Activated T-cell treated with anti-CD3 and anti-CD28 coated beads, Interleukin-2, amount 50 U/mL, for 72 hours (primary cell): ENCODE data around the gene FZD7. TPM values are rescaled to one million over a fixed set of nuclear protein-coding genes. Genes with fewer than 3 reads are reported as not detected.

ENCODE experiments used
- ATAC-seq, 2 donors: fragments of 150-1000 bp; cut with Tn5 transposase; replicated peaks in 1 of 2; 2 replicates each; pipeline ENCODE4 v1.10.0; 2021; ENCODE audit warnings: moderate library complexity in 2 of 2, mild to moderate bottlenecking in 1 of 2
- DNase-seq, 2 donors: peaks; one replicate each; pipeline ENCODE4 v3.0.0; 2021 to 2022; ENCODE audit warnings: mixed read lengths in 1 of 2
- H3K27ac Mint-ChIP-seq: one replicate; pipeline ENCODE4 v1.8.0; 2022; ENCODE audit warnings: mild to moderate bottlenecking, moderate library complexity, mixed read lengths
- H3K27me3 Mint-ChIP-seq: one replicate; pipeline ENCODE4 v1.8.0; 2022; ENCODE audit warnings: low read depth, mixed read lengths
- H3K36me3 Mint-ChIP-seq, 2 donors: one replicate each; pipeline ENCODE4 v1.8.0; 2022; ENCODE audit warnings: mixed read lengths in 2 of 2, mild to moderate bottlenecking in 1 of 2; ENCODE audit not compliant: insufficient read depth in 2 of 2
- H3K4me1 Mint-ChIP-seq: one replicate; pipeline ENCODE4 v1.8.0; 2022; ENCODE audit warnings: low read depth, mixed read lengths
- H3K4me3 Mint-ChIP-seq, 2 donors: one replicate each; pipeline ENCODE4 v1.8.0; 2022; ENCODE audit warnings: mild to moderate bottlenecking in 2 of 2, mixed read lengths in 2 of 2, moderate library complexity in 2 of 2
- H3K9me3 Mint-ChIP-seq, 2 donors: one replicate each; pipeline ENCODE4 v1.8.0; 2022; ENCODE audit warnings: mixed read lengths in 2 of 2
- total RNA-seq, 2 donors: library from RNA; stranded (reverse); gene quantifications; one replicate each; pipeline ENCODE4 v1.2.3, GENCODE V29; 2022

The FZD7 gene
- total RNA-seq, 2 donors from 2014 or later, result 1.1 to 1.4 TPM

DNA sequence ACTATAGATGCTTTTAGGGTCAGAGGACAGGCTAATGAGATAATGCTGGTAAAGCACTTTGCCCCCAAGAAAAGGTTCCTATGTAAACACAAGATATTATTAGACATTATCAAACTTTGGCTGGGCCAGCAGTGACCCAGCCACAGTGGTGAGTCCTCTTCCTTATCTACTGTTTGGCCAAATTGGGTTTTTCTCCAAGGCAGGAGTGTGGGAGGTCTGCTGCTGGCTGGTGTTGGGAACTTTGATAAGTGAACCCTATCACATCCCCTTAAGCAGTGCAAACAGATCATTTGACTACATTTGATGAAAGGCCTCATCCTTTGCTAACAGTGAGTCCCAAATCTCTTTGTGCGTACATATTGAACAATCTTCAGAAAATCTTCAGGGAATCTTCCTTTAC lies 16.2 kb downstream of the FZD7 start:
- Mint-ChIP-seq H3K4me3 (no peak overlapping the region), H3K9me3 (no peaks in the 10 kb centered on the region), H3K36me3 (no peaks in the 10 kb centered on the region), H3K27me3 (peaks cover 48% of the 10 kb centered on the region), H3K4me1 (no peaks in the 10 kb centered on the region), H3K27ac (no peak overlapping the region)
- ATAC-seq, result no peak
- DNase-seq, result no peak

DNA sequence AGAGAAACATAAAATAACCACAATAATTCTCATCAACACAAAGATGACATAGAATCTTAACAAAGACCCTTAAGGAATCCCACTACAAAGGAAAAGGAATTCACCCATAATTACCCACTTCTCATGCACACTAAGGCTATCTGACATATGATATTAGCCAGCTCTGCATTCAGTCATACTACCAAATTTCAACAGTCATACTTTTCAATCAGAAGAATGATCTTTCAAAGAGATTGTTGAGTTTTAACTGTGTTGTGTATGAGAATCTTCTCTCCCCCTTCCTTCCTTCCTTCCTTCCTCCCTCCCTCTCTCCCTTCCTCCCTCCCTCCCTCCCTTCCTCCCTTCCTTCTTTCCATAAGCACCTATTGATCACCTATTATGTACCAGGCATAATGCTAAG lies 17.0 kb downstream of the FZD7 start:
- no peak for DNase-seq

DNA sequence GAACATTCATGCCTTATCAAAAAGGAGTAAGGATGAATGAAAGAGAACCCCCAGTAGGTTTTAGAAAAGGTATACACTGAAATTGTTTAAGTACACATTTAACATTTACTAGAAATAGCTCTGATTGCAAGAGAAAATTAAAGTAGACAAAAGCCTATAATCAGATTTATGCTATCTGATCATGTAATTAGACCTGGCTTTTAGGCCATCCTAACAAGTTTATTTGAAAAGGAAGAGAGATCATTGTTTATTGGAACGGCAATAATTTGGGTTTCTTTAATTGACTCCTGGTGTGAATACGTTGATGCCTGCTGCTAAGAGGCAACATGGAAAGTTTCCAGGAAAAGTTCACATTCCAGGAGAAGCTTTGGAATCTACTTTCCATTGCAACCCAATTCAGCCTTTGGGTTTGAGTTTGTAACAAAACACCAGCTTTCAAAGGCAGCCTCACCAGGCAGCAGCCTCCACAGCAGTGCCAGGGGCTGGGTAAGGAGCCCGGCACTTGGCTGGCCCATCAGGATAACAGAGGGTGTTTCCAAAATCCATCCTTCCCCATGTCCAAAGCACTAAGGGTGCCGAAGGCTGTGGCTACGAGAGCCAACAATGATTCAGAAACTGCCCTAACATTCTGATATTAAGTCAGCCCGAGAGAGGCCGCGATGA lies 18.0 kb downstream of the FZD7 start:
- Mint-ChIP-seq H3K4me1 (no peaks in the 10 kb centered on the region), H3K27me3 (peaks cover 58% of the 10 kb centered on the region), H3K4me3 (no peak overlapping the region), H3K9me3 (no peaks in the 10 kb centered on the region), H3K27ac (no peak overlapping the region), H3K36me3 (no peaks in the 10 kb centered on the region)
- ATAC-seq (no peak), DNase-seq (no peak)

More for the DNA sequence above, 17.0 kb downstream of the FZD7 start:
- H3K9me3 Mint-ChIP-seq, result no peaks in the 10 kb centered on the region
- H3K4me3 Mint-ChIP-seq, result no peak overlapping the region
- no peak for ATAC-seq
- H3K27me3 Mint-ChIP-seq, result peaks cover 54% of the 10 kb centered on the region
- H3K36me3 Mint-ChIP-seq, result no peaks in the 10 kb centered on the region
- H3K27ac Mint-ChIP-seq, result no peak overlapping the region
- H3K4me1 Mint-ChIP-seq, result no peaks in the 10 kb centered on the region

DNA sequence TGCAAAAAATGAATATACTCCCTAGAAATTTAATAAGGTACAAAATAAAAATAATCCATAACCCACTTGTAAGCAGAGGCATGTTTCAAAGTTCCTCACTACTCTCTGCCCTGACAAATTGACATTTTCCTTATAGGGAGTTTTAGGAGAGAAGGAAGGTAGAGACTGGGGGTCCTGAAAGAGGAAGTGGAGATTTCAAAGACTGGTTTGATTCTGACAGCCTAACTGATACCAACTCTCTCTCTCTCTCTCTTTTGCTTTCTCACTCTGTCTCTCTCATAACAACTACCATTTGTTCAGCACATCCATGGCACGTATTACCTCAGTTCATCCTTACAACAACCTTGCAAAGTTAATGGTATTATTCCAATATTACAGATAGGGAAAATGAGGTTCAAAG lies 18.6 kb downstream of the FZD7 start:
- no peak overlapping the region for H3K4me3 Mint-ChIP-seq
- ATAC-seq, result no peak
- no peaks in the 10 kb centered on the region for H3K4me1 Mint-ChIP-seq
- H3K36me3 Mint-ChIP-seq, result no peaks in the 10 kb centered on the region
- DNase-seq, result no peak
- H3K27me3 Mint-ChIP-seq, result peaks cover 56% of the 10 kb centered on the region
- H3K27ac Mint-ChIP-seq, result no peak overlapping the region
- H3K9me3 Mint-ChIP-seq, result no peaks in the 10 kb centered on the region

DNA sequence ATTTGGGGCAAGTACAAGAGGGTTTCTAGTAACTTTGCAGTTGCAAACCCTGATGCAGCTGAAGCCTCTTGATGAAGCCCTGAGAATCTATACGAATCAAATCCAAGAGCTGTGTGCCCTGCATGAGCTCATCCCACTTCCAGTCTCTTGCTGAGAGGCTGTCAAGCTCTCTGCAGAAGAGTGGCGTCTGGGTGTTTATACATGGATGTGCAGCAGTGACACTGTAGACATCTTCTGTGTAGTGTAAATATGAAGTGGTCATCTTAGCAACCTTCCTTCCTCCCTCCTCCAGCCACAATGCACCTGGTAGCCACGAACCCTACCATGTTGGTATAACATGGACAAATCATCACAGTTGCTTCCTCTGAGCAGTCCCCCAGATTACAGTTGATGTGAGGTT lies 21.0 kb downstream of the FZD7 start:
- H3K4me1 Mint-ChIP-seq, result no peaks in the 10 kb centered on the region
- H3K36me3 Mint-ChIP-seq, result no peaks in the 10 kb centered on the region
- H3K9me3 Mint-ChIP-seq, result no peaks in the 10 kb centered on the region
- no peak overlapping the region for H3K4me3 Mint-ChIP-seq
- H3K27ac Mint-ChIP-seq, result no peak overlapping the region
- no peak for DNase-seq
- H3K27me3 Mint-ChIP-seq, result peaks cover 49% of the 10 kb centered on the region
- no peak for ATAC-seq

- ATAC-seq (no peak), DNase-seq (no peak)
- no peak overlapping the region for H3K4me3 Mint-ChIP-seq
- H3K9me3 Mint-ChIP-seq, result no peaks in the 10 kb centered on the region
- no peak overlapping the region for H3K27ac Mint-ChIP-seq
- H3K36me3 Mint-ChIP-seq, result no peaks in the 10 kb centered on the region
- no peaks in the 10 kb centered on the region for H3K4me1 Mint-ChIP-seq
- peaks cover 45% of the 10 kb centered on the region for H3K27me3 Mint-ChIP-seq
Observed at GRCh38 chr2:202056611-202057010, 23.0 kb downstream of the FZD7 start.

- H3K4me3 Mint-ChIP-seq, result no peak overlapping the region
- peaks cover 10% of the 10 kb centered on the region for H3K4me1 Mint-ChIP-seq
- H3K36me3 Mint-ChIP-seq, result no peaks in the 10 kb centered on the region
- ATAC-seq (no peak), DNase-seq (no peak)
- H3K9me3 Mint-ChIP-seq, result no peaks in the 10 kb centered on the region
- no peak overlapping the region for H3K27ac Mint-ChIP-seq
- peaks cover 33% of the 10 kb centered on the region for H3K27me3 Mint-ChIP-seq
Observed at GRCh38 chr2:202060218-202060617, 26.6 kb downstream of the FZD7 start.

DNA sequence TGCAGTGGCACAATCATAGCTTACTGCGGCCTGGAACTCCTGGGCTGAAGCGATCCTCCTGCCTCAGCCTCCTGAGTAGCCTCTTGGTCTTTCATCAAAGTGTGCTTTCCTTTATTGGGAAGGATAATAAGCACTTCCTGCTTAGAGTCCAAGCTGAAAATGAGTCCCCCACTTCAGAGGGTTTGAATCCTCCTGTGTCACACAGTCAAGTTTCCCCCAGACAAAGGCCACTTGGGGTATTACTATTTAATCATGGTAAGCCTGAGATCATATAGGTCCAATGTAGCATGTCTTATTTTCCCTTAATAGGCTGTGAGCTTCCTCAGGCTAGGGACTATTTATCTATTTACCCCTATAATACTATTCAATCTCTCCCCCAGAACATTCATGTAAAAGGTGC lies 28.0 kb downstream of the FZD7 start:
- ATAC-seq, result no peak
- Mint-ChIP-seq H3K36me3 (no peaks in the 10 kb centered on the region), H3K4me1 (peaks cover 10% of the 10 kb centered on the region), H3K27me3 (peaks cover 23% of the 10 kb centered on the region), H3K9me3 (no peaks in the 10 kb centered on the region), H3K27ac (no peak overlapping the region), H3K4me3 (no peak overlapping the region)
- no peak for DNase-seq

- no peak overlapping the region for H3K27ac Mint-ChIP-seq
- no peaks in the 10 kb centered on the region for H3K9me3 Mint-ChIP-seq
- no peaks in the 10 kb centered on the region for H3K36me3 Mint-ChIP-seq
- H3K27me3 Mint-ChIP-seq, result peaks cover 11% of the 10 kb centered on the region
- DNase-seq, result no peak
- H3K4me3 Mint-ChIP-seq, result no peak overlapping the region
- peak; percentile 29 to 43 for ATAC-seq
- H3K4me1 Mint-ChIP-seq, result peaks cover 10% of the 10 kb centered on the region
Observed at GRCh38 chr2:202064171-202064880, 30.7 kb downstream of the FZD7 start.

GRCh38 chr2:202064881-202065230 lies 31.2 kb downstream of the FZD7 start:
- H3K4me3 Mint-ChIP-seq, result no peak overlapping the region
- no peak overlapping the region for H3K27ac Mint-ChIP-seq
- H3K4me1 Mint-ChIP-seq, result peaks cover 10% of the 10 kb centered on the region
- H3K27me3 Mint-ChIP-seq, result peaks cover 11% of the 10 kb centered on the region
- no peaks in the 10 kb centered on the region for H3K9me3 Mint-ChIP-seq
- no peak for DNase-seq
- no peak for ATAC-seq
- H3K36me3 Mint-ChIP-seq, result no peaks in the 10 kb centered on the region

GRCh38 chr2:202065876-202066275 lies 32.2 kb downstream of the FZD7 start:
- no peak for DNase-seq
- peaks cover 11% of the 10 kb centered on the region for H3K27me3 Mint-ChIP-seq
- peaks cover 10% of the 10 kb centered on the region for H3K4me1 Mint-ChIP-seq
- no peak overlapping the region for H3K4me3 Mint-ChIP-seq
- H3K9me3 Mint-ChIP-seq, result no peaks in the 10 kb centered on the region
- H3K36me3 Mint-ChIP-seq, result no peaks in the 10 kb centered on the region
- ATAC-seq, result no peak
- H3K27ac Mint-ChIP-seq, result no peak overlapping the region

DNA sequence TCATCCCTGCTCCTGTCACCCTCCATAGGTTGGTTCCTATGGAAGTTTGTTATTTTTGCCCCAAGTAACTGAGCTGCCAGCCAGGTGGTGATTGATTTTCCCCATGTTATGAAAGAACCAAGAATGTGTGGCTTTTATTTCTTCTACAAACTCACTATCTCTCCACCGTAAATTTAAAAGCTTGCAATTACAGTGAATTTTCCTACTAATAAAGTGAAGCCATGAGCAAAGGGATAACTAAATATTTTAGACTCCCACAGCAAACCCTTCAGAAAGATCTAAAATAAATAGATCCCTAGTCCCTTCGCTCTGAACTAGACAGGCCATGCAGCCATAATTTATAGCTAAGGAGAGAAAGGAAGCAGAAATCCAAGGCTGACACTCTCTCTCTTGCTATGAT lies 33.2 kb downstream of the FZD7 start:
- H3K9me3 Mint-ChIP-seq, result no peaks in the 10 kb centered on the region

GRCh38 chr2:202067589-202067988 lies 33.9 kb downstream of the FZD7 start:
- H3K27me3 Mint-ChIP-seq, result peaks cover 11% of the 10 kb centered on the region
- H3K4me3 Mint-ChIP-seq, result no peak overlapping the region
- DNase-seq (no peak), ATAC-seq (no peak)
- H3K4me1 Mint-ChIP-seq, result peaks cover 10% of the 10 kb centered on the region
- no peaks in the 10 kb centered on the region for H3K9me3 Mint-ChIP-seq
- no peak overlapping the region for H3K27ac Mint-ChIP-seq
- H3K36me3 Mint-ChIP-seq, result no peaks in the 10 kb centered on the region

More for the DNA sequence above, 33.2 kb downstream of the FZD7 start:
- H3K27ac Mint-ChIP-seq, result no peak overlapping the region
- peaks cover 11% of the 10 kb centered on the region for H3K27me3 Mint-ChIP-seq
- ATAC-seq, result no peak
- DNase-seq, result no peak
- peaks cover 10% of the 10 kb centered on the region for H3K4me1 Mint-ChIP-seq
- no peak overlapping the region for H3K4me3 Mint-ChIP-seq
- H3K36me3 Mint-ChIP-seq, result no peaks in the 10 kb centered on the region
